HUDEP-2 (cell line): ENCODE results near the gene ZNF3.

Source experiments
- DNase-seq, 76 experiments: peaks; one replicate each; lab custom pipeline; 2025; ENCODE audit not compliant: unreplicated experiment in 76 of 76; lab: John Stamatoyannopoulos, UW

Gene ZNF3

DNA sequence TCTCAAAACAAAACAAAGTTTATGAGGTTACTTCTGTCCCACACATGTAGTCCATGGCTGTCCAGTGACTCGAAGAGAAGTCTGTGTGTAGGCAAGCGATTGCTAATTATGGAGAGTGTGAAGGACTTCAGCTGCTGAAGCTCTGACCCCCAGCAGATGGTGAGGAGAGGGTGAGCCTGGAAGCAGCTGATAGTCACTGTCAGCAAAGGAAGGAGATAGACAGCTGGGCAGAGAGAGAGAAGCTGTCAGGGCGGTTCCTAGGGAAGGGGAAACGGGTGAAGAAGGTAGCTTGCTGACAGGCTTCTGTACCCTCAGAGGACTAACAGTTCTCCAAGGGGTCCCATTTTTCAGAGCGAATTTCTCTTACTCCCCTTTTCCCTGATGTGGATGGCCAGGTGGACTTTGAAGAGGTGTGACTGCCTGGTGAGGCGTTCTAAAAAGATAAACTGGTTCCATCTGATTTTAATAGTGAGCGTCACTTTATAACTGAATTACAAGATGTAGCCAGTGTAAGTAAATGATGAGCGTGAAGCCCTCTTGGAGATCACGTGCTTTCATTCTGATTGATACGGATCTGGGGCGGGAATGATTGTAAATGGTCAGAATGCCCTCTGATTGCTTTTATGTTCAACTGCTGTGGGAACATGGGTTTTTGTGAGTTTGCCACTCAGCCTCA lies 19.9 kb downstream of the ZNF3 start:
- DNase-seq, result peak in 27 of 76 experiments; percentile 5 to 51 (median 25)

DNA sequence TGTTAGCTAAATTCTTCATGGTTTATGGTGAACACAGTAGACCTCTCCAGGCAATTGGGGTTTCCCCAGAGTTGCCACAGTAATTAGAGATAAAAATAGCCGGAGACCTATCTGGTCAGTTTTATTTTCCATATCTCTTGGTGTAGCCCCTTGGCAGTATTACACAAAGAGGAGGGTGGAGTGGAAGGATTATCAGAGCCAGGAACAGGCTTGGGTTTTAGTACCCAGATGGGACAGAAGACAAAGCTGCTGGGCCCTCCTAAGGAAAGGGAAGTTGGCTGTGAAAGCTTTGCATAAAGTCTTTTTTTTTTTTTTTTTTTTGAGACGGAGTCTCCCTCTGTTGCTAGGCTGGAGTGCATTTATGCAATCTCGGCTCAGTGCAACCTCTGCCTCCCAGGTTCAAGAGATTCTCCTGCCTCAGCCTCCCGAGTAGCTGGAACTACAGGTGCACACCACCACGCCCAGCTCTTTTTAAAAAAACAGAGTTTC lies 22.2 kb downstream of the ZNF3 start:
- DNase-seq, result peak in 2 of 76 experiments; percentile 5 to 33

DNA sequence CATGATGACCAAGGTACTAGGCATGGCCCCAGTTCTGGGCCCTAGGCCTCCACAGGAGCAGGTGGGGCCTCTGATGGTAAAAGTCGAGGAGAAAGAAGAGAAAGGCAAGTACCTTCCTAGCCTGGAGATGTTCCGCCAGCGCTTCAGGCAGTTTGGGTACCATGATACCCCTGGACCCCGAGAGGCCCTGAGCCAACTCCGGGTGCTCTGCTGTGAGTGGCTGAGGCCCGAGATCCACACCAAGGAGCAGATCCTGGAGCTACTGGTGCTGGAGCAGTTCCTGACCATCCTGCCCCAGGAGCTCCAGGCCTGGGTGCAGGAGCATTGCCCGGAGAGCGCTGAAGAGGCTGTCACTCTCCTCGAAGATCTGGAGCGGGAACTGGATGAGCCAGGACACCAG lies 24.5 kb downstream of the ZNF3 start:
- no peak for DNase-seq

DNA sequence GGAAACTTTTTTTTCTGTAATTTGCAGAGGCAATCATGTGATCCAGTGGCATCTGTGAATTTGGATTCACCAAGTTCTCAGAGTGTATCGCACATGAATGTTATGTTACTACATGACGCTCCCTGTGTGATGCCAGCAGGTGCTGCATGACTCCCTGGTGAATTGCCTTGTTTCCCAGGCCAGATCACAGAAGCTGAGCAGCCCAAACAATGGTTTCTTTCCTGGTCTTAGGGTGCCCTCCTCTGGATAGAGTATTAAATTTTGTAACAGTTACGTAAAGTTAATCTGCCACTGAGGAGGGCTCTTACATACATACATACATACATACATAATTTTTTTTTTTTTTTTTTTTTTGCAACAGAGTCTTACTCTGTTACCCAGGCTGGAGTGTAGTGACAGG lies 28.3 kb downstream of the ZNF3 start:
- DNase-seq, result peak in 28 of 76 experiments; percentile 2 to 52 (median 31)

DNA sequence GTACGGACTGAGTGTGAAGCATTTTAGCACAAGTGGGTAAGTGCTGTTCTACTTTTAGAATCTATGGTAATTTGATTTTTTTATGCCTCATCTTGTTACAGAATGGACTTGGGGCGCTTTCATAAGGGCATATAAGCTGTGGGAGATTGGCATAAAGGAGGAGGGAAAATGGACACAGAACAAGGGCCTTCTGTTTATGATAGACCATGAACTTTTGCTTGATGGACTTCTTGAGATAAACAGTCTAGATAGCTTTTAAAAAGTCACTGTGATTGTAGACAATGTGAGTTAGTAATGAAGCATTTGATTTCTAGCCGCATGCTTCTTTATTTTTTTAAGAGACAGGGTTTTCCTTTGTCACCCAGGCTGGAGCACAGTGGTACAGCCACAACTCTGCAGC lies 29.9 kb downstream of the ZNF3 start:
- no peak for DNase-seq

DNA sequence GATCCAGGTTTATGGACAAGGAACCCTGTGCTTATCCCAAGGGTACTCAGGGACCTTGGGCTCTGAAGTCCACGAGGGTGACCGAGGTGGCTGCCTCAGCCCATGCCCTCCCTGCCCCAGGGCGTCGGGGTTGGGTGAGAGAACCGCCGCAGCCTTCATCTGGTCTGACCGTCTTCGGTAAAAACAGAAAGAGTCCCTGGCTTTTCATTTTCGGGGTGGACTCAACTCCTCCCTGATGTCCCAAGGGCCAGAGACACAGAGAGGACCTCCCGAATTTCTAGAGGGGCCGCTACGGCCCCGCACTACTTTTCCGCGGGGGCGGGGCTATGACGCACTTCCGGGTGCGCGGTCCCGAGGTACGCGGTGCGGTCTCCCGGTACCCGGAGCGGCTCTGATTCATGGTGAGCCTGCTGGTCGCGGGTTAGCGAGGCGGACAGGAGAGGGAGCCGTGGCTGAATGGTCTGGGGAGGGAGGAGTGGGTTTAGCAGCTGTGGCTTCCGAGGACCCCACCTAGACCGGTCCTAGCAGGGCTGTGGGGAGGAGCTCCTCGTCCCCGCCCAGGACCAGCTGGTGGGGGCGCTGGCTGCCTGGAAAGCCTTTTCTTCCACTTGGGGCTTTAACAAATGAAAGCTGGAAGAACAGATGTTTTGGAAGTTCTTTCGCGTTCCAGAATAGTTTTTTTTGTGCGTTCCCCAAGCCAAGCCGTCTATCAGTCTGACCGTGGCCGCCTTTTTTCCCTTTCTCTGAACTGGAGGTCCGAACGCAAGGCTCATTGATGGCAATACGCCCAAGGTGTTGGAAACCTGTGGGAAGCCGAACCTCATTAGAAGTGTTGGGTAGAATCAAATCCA lies 31.9 kb downstream of the ZNF3 start, which contains the start of gene ZSCAN21:
Gene ZSCAN21, plus strand, starts transcription at position 334 of the 851 bp plus-strand sequence. CDS start 7,233 bp downstream, outside the sequence.
- DNase-seq, result peak in 72 of 76 experiments; percentile 2 to 92 (median 62)

DNA sequence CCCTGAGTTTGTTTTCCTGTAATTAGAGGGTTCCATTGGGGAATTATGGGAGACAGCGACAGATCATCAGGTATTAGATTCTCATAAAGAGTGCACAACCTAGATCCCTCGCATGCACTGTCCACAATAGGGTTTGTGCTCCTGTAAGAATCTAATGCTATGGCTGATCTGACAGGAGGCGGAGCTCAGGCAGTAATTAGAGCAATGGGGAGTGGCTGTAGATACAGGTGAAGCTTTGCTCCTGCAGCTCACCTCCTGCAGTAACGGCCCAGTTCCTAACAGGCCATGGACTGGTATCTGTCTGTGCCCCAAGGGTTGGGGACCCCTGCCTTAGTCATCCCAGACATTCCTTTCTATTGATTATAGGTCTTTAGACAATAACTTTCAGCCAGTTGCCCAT lies 32.8 kb downstream of the ZNF3 start:
- DNase-seq, result no peak

DNA sequence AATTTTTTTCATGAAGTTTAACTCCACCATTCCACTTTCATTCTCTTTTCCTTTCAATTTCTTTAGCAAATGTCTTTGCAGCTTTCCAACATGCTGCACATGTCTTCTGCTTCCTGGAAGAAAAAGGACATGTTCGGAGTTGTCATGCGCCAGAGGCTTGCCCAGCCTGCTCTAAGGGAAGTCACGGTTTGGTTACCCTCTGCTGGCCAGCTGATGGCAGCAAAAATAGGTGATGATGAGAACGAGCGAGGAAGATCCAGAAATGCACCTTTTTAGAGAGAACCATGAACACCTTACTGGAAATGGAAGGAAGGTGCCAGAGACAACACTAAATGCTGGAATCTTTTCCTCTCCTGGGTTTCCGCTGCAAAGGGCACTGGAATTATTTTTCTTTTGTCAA lies 36.8 kb downstream of the ZNF3 start:
- peak in 2 of 76 experiments; percentile 5 to 8 for DNase-seq

DNA sequence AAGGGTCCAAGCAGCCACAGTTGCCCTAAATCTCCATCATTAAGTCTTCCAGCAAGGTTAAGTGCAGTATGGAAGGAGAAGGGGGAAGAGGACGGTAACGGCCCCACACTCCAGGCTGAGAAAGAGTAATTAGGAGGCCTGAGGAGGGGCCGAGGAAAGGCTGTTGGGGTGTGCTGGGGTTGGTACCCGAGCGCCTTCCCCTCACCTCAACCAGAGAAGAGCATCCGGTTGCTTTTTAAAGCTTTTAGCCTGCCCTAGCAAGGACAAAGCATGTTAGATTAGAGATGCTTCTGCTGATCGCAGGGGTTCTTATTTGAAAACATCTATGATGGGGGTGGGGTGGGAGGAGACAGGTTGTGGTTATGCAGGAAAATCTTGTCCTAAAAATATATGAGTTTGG lies 40.9 kb downstream of the ZNF3 start:
- no peak for DNase-seq

DNA sequence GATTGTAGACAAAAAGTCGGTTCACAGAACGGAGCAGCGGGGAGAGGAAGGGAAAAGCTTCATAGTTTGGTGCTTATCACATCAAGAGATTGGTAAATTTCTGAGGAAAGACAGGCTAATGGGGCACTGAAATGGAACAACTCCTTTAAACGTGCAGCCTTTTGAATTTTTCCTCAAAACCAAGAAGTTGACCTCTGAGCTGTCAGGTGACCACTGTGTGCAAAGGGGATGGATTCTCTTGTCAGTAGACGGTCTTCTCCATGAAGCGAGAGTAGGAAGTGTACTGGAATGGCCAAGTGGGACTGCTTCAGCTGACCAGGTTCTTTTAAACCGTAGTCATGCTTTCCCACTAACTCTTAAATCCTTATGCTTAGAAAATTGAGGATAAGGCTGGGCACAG lies 43.2 kb downstream of the ZNF3 start:
- DNase-seq, result no peak

DNA sequence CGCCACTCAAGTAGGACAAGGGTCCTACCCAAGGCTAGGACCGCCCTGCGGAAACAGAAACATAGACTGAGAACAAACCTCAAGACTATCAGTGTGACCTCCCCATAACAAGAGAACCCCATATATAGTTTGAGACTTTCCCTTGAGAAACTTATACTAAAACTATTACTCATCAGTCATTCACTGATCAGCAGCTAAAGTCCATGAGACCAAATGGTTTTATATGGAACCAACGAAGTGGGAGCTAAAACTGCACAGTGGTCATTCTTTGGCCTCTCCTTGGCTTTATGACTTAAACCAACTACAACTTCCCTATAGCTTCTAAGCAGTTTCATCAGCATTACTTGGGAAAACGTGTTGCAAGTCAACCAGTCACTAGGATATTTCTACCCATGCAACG lies 45.6 kb downstream of the ZNF3 start:
- no peak for DNase-seq

DNA sequence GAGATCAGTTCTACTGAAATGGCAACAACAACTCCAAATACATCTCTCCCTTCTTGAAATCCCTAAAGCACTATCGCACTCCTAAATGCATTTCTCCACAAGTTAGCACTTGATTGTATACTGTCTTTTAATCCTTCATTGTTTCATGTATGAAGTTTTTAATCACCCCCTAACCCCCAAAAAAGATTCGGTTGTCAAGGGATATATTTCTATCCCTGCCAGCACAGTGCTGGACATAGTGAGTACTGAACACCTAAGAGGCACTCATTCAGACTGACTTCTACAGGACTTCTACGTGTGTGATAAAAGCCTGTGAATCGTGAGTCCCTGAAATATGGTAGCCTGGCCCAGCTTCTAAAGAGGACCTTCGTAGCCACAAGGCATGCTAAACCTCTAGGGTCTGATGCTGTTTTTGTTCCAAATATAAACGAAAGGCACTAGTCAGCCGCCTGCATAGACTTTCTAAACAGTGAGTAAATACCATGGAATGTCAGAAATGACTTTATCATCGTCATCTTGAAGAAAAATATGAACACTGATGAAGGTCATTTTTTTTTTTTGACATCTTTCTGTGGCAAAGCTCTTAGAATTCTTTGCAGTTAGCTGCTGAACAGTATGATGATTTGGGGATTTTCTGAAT lies 46.5 kb downstream of the ZNF3 start:
- no peak for DNase-seq

DNA sequence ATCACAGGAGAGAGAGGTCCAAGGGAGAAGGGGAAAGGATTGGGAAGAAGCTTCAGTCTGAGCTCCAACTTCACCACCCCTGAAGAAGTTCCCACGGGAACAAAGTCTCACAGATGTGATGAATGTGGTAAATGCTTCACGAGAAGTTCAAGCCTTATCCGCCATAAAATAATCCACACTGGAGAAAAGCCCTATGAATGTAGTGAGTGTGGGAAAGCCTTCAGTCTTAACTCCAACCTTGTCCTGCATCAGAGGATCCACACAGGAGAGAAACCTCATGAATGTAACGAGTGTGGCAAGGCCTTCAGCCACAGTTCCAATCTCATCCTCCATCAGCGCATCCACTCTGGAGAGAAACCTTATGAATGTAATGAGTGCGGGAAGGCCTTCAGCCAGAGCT lies 48.0 kb downstream of the ZNF3 start:
- DNase-seq, result no peak

DNA sequence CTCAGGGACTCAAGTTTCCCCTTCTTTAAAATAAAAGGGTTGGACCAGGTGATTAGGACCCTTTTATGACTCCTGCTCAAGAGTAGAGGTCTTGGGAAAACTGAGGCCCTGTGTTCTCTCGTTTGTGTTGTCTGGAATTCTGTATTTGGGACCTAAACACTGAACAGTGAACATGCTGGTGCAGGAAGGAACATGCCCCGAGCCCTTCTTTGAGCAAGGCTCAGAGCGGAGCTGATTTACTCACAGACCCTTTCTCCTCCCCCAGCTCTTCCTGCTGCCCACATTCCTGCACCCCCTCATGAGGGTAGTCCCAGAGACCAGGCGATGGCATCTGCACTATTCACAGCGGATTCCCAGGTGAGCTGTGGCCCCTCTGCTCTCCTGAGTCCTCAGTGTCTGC lies 51.9 kb downstream of the ZNF3 start:
- no peak for DNase-seq

DNA sequence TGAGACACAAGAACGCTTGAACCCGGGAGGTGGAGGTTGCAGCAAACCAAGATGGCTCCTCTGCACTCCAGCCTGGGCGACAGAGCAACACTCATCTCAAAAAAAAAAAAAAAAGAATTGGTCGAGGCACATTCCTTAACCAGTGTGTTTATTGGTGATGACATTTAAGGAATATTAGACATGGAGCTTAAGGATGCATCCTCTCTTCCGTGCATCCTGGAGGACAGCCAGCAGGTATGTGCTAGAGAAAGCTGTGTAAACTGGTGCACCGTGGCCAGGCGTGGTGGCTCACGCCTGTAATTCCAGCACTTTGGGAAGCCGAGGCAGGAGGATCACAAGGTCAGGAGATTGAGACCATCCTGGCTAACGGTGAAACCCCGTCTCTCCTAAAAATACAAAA lies 54.3 kb downstream of the ZNF3 start:
- DNase-seq, result no peak

DNA sequence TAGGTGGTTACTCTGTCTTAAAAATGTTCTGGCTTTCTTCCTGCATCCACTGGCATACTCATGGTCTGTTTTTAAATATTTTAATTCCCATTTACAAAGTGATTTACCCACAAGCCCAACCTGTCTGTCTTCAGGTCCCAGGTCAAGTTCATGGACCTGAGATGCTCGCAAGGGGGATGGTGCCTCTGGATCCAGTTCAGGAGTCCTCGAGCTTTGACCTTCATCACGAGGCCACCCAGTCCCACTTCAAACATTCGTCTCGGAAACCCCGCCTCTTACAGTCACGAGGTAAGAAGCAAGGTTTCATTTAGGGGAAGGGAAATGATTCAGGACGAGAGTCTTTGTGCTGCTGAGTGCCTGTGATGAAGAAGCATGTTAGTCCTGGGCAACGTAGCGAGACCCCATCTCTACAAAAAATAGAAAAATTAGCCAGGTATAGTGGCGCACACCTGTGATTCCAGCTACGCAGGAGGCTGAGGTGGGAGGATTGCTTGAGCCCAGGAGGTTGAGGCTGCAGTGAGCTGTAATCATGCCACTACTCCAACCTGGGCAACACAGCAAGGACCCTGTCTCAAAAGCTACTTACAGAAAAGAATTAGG lies 57.4 kb downstream of the ZNF3 start:
- DNase-seq, result no peak

DNA sequence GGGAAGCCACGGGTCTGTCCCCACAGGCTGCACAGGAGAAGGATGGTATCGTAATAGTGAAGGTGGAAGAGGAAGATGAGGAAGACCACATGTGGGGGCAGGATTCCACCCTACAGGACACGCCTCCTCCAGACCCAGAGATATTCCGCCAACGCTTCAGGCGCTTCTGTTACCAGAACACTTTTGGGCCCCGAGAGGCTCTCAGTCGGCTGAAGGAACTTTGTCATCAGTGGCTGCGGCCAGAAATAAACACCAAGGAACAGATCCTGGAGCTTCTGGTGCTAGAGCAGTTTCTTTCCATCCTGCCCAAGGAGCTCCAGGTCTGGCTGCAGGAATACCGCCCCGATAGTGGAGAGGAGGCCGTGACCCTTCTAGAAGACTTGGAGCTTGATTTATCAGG lies 58.0 kb downstream of the ZNF3 start:
- DNase-seq, result peak in 1 of 76 experiments; percentile 1

DNA sequence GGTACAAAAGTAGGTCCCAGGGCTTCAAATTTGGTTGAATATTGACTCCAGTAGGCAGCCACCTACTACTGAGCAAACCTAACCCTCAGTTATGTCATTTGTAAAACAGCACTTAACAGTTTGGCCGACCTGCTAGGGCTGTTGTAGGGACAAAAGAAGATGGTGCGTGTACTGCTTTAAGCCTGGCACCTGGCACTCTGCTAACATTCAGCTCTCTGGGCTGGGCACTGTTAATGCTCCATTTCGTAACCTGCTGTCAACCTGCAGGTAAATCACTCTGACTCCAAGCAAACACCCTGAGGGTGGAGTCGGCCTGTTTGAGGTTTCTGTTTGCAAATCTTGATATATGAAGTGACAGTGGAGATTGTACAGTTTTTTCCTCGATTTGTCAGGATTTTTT lies 58.9 kb downstream of the ZNF3 start:
- DNase-seq, result no peak

DNA sequence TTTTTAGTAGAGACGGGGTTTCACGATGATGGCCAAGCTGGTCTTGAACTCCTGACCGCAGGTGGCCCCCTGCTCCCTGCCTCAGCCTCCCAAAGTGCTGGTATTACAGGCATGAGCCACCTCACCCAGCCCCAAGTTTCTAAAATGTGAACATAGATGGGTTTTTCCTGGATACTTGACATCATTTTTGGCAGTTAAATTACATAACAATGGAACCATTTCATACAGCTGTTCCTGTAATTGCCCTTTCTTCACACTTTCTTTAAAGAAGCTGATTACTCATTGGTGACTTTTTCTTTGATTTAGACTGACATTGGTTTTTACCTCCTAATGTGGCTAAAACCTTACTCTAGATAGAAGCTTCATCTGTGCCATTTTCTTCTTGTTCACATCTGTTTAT lies 60.2 kb downstream of the ZNF3 start:
- no peak for DNase-seq
